ENCODE measurements around the gene GPC4.

The GPC4 gene

GRCh38 chrX:133359466-133359865, 55.8 kb downstream of the GPC4 start:
- no peak overlapping the region for H3K4me3 ChIP-seq
- no peak overlapping the region for H3K27ac ChIP-seq
- no peak for TF ChIP-seq Cebpa-rat (IDR thresholded peaks at IDR 0.05)
- H3K9me3 ChIP-seq: 0 out of 2 replicates have a peak, but pooled peaks cover 5% of the 10 kb centered on the region
- H3K4me2 ChIP-seq: no peak overlapping the region
- H3K4me1 ChIP-seq: no peaks in the 10 kb centered on the region
- no peaks in the 10 kb centered on the region for H3K36me3 ChIP-seq
- peaks cover 90% of the 10 kb centered on the region for H3K27me3 ChIP-seq
- no peak overlapping the region for H3K9ac ChIP-seq
- H4K20me1 ChIP-seq: no peaks in the 10 kb centered on the region

- Histone ChIP-seq H4K20me1 (no peaks in the 10 kb centered on the region; the same call in 1 of the 2 replicates), H3K4me3 (no peak overlapping the region), H3K9ac (no peak overlapping the region), H3K27ac (no peak overlapping the region), H3K4me1 (no peaks in the 10 kb centered on the region), H3K4me2 (no peak overlapping the region), H3K36me3 (no peaks in the 10 kb centered on the region), H3K27me3 (peaks cover 89% of the 10 kb centered on the region), H3K9me3 (0 out of 2 replicates have a peak, but pooled peaks cover 5% of the 10 kb centered on the region)
- no peak for TF ChIP-seq Cebpa-rat (IDR thresholded peaks at IDR 0.05)
Observed at GRCh38 chrX:133353233-133353632, 62.1 kb downstream of the GPC4 start.

GRCh38 chrX:133350751-133351150, 64.5 kb downstream of the GPC4 start:
- Histone ChIP-seq H3K9ac (no peak overlapping the region), H4K20me1 (no peaks in the 10 kb centered on the region; the same call in 1 of the 2 replicates), H3K36me3 (no peaks in the 10 kb centered on the region), H3K9me3 (peaks cover 8% of the 10 kb centered on the region; the same call in 1 of the 2 replicates), H3K4me2 (no peak overlapping the region), H3K27me3 (peaks cover 91% of the 10 kb centered on the region), H3K27ac (no peak overlapping the region), H3K4me3 (no peak overlapping the region), H3K4me1 (peaks cover 3% of the 10 kb centered on the region; the same call in 1 of the 2 replicates)
- no peak for TF ChIP-seq Cebpa-rat (IDR thresholded peaks at IDR 0.05)

- peaks cover 7% of the 10 kb centered on the region; the same call in 1 of the 2 replicates for H4K20me1 ChIP-seq
- H3K36me3 ChIP-seq: no peaks in the 10 kb centered on the region
- no peak overlapping the region for H3K4me3 ChIP-seq
- peaks cover 98% of the 10 kb centered on the region for H3K27me3 ChIP-seq
- H3K27ac ChIP-seq: no peak overlapping the region
- H3K4me2 ChIP-seq: no peak overlapping the region
- H3K9me3 ChIP-seq: peaks cover 5% of the 10 kb centered on the region; the same call in 1 of the 2 replicates
- H3K9ac ChIP-seq: no peak overlapping the region
- TF ChIP-seq Cebpa-rat (IDR thresholded peaks at IDR 0.05): no peak
- peaks cover 8% of the 10 kb centered on the region; the same call in 1 of the 2 replicates for H3K4me1 ChIP-seq
Observed at GRCh38 chrX:133346026-133346425, 69.3 kb downstream of the GPC4 start.

- Histone ChIP-seq H3K9ac (no peak overlapping the region), H3K27me3 (peaks cover 87% of the 10 kb centered on the region), H3K4me3 (no peak overlapping the region), H4K20me1 (peaks cover 7% of the 10 kb centered on the region; the same call in 1 of the 2 replicates), H3K4me1 (no peaks in the 10 kb centered on the region), H3K36me3 (no peaks in the 10 kb centered on the region), H3K27ac (no peak overlapping the region), H3K9me3 (no peaks in the 10 kb centered on the region), H3K4me2 (no peak overlapping the region)
- TF ChIP-seq Cebpa-rat (IDR thresholded peaks at IDR 0.05): no peak
Observed at GRCh38 chrX:133339566-133339965, 75.7 kb downstream of the GPC4 start.

- H3K36me3 ChIP-seq: no peaks in the 10 kb centered on the region
- H3K27me3 ChIP-seq: peaks cover 88% of the 10 kb centered on the region
- no peak overlapping the region for H3K27ac ChIP-seq
- H3K4me1 ChIP-seq: no peaks in the 10 kb centered on the region
- H3K4me3 ChIP-seq: no peak overlapping the region
- H3K9me3 ChIP-seq: no peaks in the 10 kb centered on the region
- no peak overlapping the region for H3K4me2 ChIP-seq
- no peak for TF ChIP-seq Cebpa-rat (IDR thresholded peaks at IDR 0.05)
- peaks cover 4% of the 10 kb centered on the region; the same call in 1 of the 2 replicates for H4K20me1 ChIP-seq
- no peak overlapping the region for H3K9ac ChIP-seq
Observed at GRCh38 chrX:133337250-133337649, 78.0 kb downstream of the GPC4 start.

- Histone ChIP-seq H3K4me1 (no peaks in the 10 kb centered on the region), H3K27me3 (peaks cover 85% of the 10 kb centered on the region), H3K27ac (no peak overlapping the region), H3K4me3 (no peak overlapping the region), H3K9ac (no peak overlapping the region), H3K4me2 (no peak overlapping the region), H3K36me3 (no peaks in the 10 kb centered on the region), H3K9me3 (no peaks in the 10 kb centered on the region), H4K20me1 (no peaks in the 10 kb centered on the region; the same call in 1 of the 2 replicates)
- no peak for TF ChIP-seq Cebpa-rat (IDR thresholded peaks at IDR 0.05)
Observed at GRCh38 chrX:133335027-133335426, 80.3 kb downstream of the GPC4 start.

GRCh38 chrX:133333154-133333750, 82.0 kb downstream of the GPC4 start:
- TF ChIP-seq Cebpa-rat (IDR thresholded peaks at IDR 0.05): no peak
- H3K4me1 ChIP-seq: no peaks in the 10 kb centered on the region
- H3K4me3 ChIP-seq: no peak overlapping the region
- no peaks in the 10 kb centered on the region for H3K9me3 ChIP-seq
- H3K27ac ChIP-seq: no peak overlapping the region
- peaks cover 85% of the 10 kb centered on the region for H3K27me3 ChIP-seq
- no peak overlapping the region for H3K4me2 ChIP-seq
- H3K9ac ChIP-seq: no peak overlapping the region
- no peaks in the 10 kb centered on the region for H3K36me3 ChIP-seq
- H4K20me1 ChIP-seq: no peaks in the 10 kb centered on the region

- Histone ChIP-seq H3K36me3 (no peaks in the 10 kb centered on the region), H3K27me3 (peaks cover 85% of the 10 kb centered on the region), H3K27ac (no peak overlapping the region), H3K4me2 (no peak overlapping the region), H3K4me3 (no peak overlapping the region), H4K20me1 (no peaks in the 10 kb centered on the region), H3K9me3 (no peaks in the 10 kb centered on the region), H3K9ac (no peak overlapping the region), H3K4me1 (no peaks in the 10 kb centered on the region)
- TF ChIP-seq Cebpa-rat (IDR thresholded peaks at IDR 0.05): no peak
Observed at GRCh38 chrX:133332737-133333136, 82.6 kb downstream of the GPC4 start.

- Histone ChIP-seq H4K20me1 (no peaks in the 10 kb centered on the region; the same call in 1 of the 2 replicates), H3K27ac (no peak overlapping the region), H3K9ac (no peak overlapping the region), H3K36me3 (no peaks in the 10 kb centered on the region), H3K4me2 (no peak overlapping the region), H3K4me1 (no peaks in the 10 kb centered on the region), H3K4me3 (no peak overlapping the region), H3K27me3 (peaks cover 87% of the 10 kb centered on the region), H3K9me3 (no peaks in the 10 kb centered on the region)
- TF ChIP-seq Cebpa-rat (IDR thresholded peaks at IDR 0.05): no peak
Observed at GRCh38 chrX:133330956-133331355, 84.3 kb downstream of the GPC4 start.
